ENCODE measurements around the gene TAOK2. TPM values are rescaled to one million over a fixed set of nuclear protein-coding genes. Genes with fewer than 3 reads are reported as not detected.

Gene TAOK2
- total RNA-seq, 4 donors from 2014 or later, result 15.9 to 31.0 (median 22.1) TPM

GRCh38 chr16:30006659-30007377 lies 33.1 kb downstream of the TAOK2 start:
- H3K4me1 ChIP-seq, result peaks cover 3 to 9% of the 10 kb centered on the region in 2 donors
- DNase-seq (no peak), ATAC-seq (no peak)
- no peak overlapping the region for H3K4me3 ChIP-seq
- intact Hi-C loops (cut with DNase I; ENCODE audit: low total_unique reads), result no loop called here
- TF ChIP-seq, protein P1, sequence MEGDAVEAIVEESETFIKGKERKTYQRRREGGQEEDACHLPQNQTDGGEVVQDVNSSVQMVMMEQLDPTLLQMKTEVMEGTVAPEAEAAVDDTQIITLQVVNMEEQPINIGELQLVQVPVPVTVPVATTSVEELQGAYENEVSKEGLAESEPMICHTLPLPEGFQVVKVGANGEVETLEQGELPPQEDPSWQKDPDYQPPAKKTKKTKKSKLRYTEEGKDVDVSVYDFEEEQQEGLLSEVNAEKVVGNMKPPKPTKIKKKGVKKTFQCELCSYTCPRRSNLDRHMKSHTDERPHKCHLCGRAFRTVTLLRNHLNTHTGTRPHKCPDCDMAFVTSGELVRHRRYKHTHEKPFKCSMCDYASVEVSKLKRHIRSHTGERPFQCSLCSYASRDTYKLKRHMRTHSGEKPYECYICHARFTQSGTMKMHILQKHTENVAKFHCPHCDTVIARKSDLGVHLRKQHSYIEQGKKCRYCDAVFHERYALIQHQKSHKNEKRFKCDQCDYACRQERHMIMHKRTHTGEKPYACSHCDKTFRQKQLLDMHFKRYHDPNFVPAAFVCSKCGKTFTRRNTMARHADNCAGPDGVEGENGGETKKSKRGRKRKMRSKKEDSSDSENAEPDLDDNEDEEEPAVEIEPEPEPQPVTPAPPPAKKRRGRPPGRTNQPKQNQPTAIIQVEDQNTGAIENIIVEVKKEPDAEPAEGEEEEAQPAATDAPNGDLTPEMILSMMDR (IDR thresholded peaks at IDR 0.05 in 4 of 5, conservative IDR thresholded peaks at IDR 0.05 in 1 of 5), result no peak
- no peak for TF ChIP-seq POLR2A (IDR thresholded peaks at IDR 0.05)
- no peak overlapping the region for H3K27ac ChIP-seq
- in situ Hi-C loops (cut with MboI; ENCODE audit: low sequenced_read_pairs in 4 of 4), result loop anchor here in 1 of 4 donors (25.0 kb wide), 1 partner anchor 320 kb away; the partner anchor contains the start of gene QPRT
- no peaks in the 10 kb centered on the region for H3K9me3 ChIP-seq
- H3K36me3 ChIP-seq, result no peaks in the 10 kb centered on the region
- H3K27me3 ChIP-seq, result peaks cover 30 to 34% (median 30%) of the 10 kb centered on the region in 3 donors

DNA sequence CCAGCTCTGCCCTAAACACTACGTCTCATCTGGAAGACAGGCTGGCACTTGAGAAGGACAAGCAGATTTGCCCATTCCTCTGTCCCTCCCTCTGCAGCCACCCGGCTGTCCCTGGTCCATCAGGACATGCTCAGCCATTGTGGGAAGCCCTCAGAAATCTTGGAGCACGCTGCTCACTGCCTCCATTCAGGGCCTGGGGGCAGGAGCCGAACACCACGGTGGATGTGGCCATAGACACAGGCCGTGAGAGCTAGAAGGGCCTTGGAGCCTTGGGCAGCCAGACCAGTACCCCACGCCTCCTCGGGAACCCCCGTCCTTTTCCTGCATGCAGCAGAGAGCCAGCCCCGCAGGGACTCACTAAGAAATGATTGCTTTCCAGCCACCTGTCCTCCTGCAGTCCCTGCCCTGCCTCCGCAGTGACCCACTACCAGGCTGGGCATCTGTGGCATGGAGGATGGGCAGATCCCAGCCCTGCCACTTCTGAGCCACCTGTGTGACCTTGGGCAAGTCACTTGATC lies 33.8 kb downstream of the TAOK2 start:
- in situ Hi-C loops (cut with MboI; ENCODE audit: low sequenced_read_pairs in 4 of 4) (loop anchor here in 1 of 4 donors (25.0 kb wide), 1 partner anchor 320 kb away; the partner anchor contains the start of gene QPRT), intact Hi-C loops (cut with DNase I; ENCODE audit: low total_unique reads) (no loop called here)
- Histone ChIP-seq H3K27me3 (peaks cover 35 to 40% (median 36%) of the 10 kb centered on the region in 3 donors), H3K4me1 (peaks cover 3 to 9% of the 10 kb centered on the region in 2 donors), H3K9me3 (no peaks in the 10 kb centered on the region), H3K4me3 (no peak overlapping the region), H3K36me3 (no peaks in the 10 kb centered on the region), H3K27ac (no peak overlapping the region)
- TF ChIP-seq POLR2A (IDR thresholded peaks at IDR 0.05), result no peak
- TF ChIP-seq, protein P1 (IDR thresholded peaks at IDR 0.05 in 4 of 5, conservative IDR thresholded peaks at IDR 0.05 in 1 of 5), result no peak
- DNase-seq (no peak), ATAC-seq (no peak)

DNA sequence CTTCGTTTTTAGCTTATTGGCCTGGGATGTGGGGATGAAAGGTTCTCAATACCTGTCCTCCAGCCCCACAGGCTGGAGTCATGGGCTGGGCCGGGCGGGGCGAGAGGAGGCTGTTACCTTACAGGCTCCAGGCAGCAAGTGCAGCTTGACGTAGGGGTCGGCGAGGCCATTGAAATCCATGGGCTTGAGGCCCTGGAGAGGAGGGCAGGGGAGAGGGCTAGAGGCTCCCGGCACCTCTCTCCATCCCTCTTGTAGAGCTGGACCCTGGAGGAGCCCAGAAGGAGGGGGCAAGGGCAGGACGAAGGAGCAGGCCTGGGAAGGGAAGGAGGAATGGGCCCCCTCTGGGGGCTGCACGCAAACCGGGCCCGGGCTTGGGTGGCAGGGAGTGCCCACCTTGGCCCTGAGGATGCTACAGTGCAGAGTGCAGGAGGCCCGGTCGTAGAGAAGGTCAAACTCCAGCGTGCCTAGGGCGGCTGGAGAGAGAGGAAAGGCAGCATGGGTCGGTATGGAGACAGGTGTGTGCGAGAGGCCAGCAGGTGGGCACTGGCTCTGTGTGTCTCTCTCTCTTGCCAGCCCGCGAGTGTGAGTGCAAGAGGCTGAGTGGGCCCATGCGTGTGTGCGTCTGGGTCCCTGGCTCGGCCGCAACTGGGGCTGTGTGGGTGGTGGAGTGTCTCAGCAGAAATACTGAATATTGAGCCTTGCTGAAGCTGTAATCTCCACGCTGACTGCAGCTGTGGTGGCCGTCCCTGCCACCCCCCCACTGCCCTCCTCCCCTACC lies 35.6 kb downstream of the TAOK2 start:
- Histone ChIP-seq H3K4me1 (peaks cover 3 to 9% of the 10 kb centered on the region in 2 donors), H3K27me3 (peaks cover 36 to 40% (median 37%) of the 10 kb centered on the region in 3 donors), H3K9me3 (no peaks in the 10 kb centered on the region), H3K36me3 (no peaks in the 10 kb centered on the region), H3K4me3 (no peak overlapping the region), H3K27ac (no peak overlapping the region)
- DNase-seq (no peak), ATAC-seq (no peak)
- intact Hi-C loops (cut with DNase I; ENCODE audit: low total_unique reads) (no loop called here), in situ Hi-C loops (cut with MboI; ENCODE audit: low sequenced_read_pairs in 4 of 4) (loop anchor here in 1 of 4 donors (25.0 kb wide), 1 partner anchor 322 kb away; the partner anchor contains the start of gene QPRT)
- no peak for TF ChIP-seq POLR2A (IDR thresholded peaks at IDR 0.05)
- TF ChIP-seq, protein P1 (IDR thresholded peaks at IDR 0.05 in 4 of 5, conservative IDR thresholded peaks at IDR 0.05 in 1 of 5), result no peak

- in situ Hi-C loops (cut with MboI; ENCODE audit: low sequenced_read_pairs in 4 of 4), result loop anchor here in 1 of 4 donors (25.0 kb wide), 1 partner anchor 323 kb away; the partner anchor contains the start of gene QPRT
- DNase-seq, result no peak
- ATAC-seq, result no peak
Measured at GRCh38 chr16:30009990-30010843, 36.5 kb downstream of the TAOK2 start.

More at GRCh38 chr16:30009990-30010843, 36.5 kb downstream of the TAOK2 start:
- Histone ChIP-seq H3K27me3 (peaks cover 36 to 40% (median 37%) of the 10 kb centered on the region in 3 donors), H3K4me1 (peaks cover 3 to 9% of the 10 kb centered on the region in 2 donors), H3K4me3 (peak overlapping the region in 3 of 4 donors; percentile 7 to 23 (median 18)), H3K36me3 (no peaks in the 10 kb centered on the region), H3K9me3 (no peaks in the 10 kb centered on the region), H3K27ac (no peak overlapping the region)
- intact Hi-C loops (cut with DNase I; ENCODE audit: low total_unique reads), result no loop called here
- TF ChIP-seq, protein P1 (IDR thresholded peaks at IDR 0.05 in 4 of 5, conservative IDR thresholded peaks at IDR 0.05 in 1 of 5), result no peak
- no peak for TF ChIP-seq POLR2A (IDR thresholded peaks at IDR 0.05)

Measured in gastrocnemius medialis (tissue), 4 donors.